Activated CD8-positive, alpha-beta memory T cell treated with anti-CD3 and anti-CD28 coated beads, Interleukin-2, amount 10 ng/mL, durations not matched to agents 7 days and 5 days (primary cell): ENCODE results near the gene RCOR2. TPM values are rescaled to one million over a fixed set of nuclear protein-coding genes. Genes with fewer than 3 reads are reported as not detected.

Source experiments
- ATAC-seq: fragments of 150-1000 bp; cut with Tn5 transposase; one replicate; pipeline ENCODE4 v1.10.0; 2021; ENCODE audit warnings: moderate library complexity
- CTCF ChIA-PET: fragments of 350-600 bp; sonication (Branson Sonifier 250); formaldehyde crosslinking; loops from one replicate; lab custom pipeline; 2021; ENCODE audit warnings: antibody characterized with exemption; lab: Charles Lee
- DNase-seq: peaks from one replicate; pipeline ENCODE4 v3.0.0-alpha.2; 2020
- H3K27ac Mint-ChIP-seq: one replicate; pipeline ENCODE4 v1.8.0; 2021; ENCODE audit warnings: mild to moderate bottlenecking, mixed read lengths
- H3K27me3 Mint-ChIP-seq: one replicate; pipeline ENCODE4 v1.8.0; 2021; ENCODE audit warnings: mixed read lengths
- H3K36me3 Mint-ChIP-seq: one replicate; pipeline ENCODE4 v1.8.0; 2021; ENCODE audit warnings: mild to moderate bottlenecking, mixed read lengths
- H3K4me1 Mint-ChIP-seq: one replicate; pipeline ENCODE4 v1.8.0; 2021; ENCODE audit warnings: mixed read lengths
- H3K4me3 Mint-ChIP-seq: one replicate; pipeline ENCODE4 v1.8.0; 2021; ENCODE audit warnings: mild to moderate bottlenecking, moderate library complexity, mixed read lengths
- H3K9me3 Mint-ChIP-seq: one replicate; pipeline ENCODE4 v1.8.0; 2022; ENCODE audit warnings: low read depth, mixed read lengths
- total RNA-seq, 2 experiments: library from RNA; stranded (reverse); gene quantifications; one replicate each; pipeline ENCODE4 v1.2.3, GENCODE V29; 2021

The RCOR2 gene
- total RNA-seq, 2 experiments from 2014 or later: 0.16 to 0.47 TPM

- Mint-ChIP-seq H3K27me3 (no peaks in the 10 kb centered on the region), H3K4me1 (peaks cover 41% of the 10 kb centered on the region), H3K36me3 (peaks cover 23% of the 10 kb centered on the region), H3K9me3 (no peaks in the 10 kb centered on the region), H3K27ac (peak overlapping the region; percentile 54), H3K4me3 (no peak overlapping the region)
- CTCF ChIA-PET: interaction anchor here (0.6 to 1.2 kb wide), 3 partner anchors 10 to 122 kb away, joined by 3 to 4 read pairs (median 3); no protein-coding TSS in a partner anchor
- DNase-seq (no peak), ATAC-seq (no peak)
Observed at GRCh38 chr11:63877658-63878241, 39.2 kb downstream of the RCOR2 start.

- Mint-ChIP-seq H3K27ac (no peak overlapping the region), H3K9me3 (no peaks in the 10 kb centered on the region), H3K36me3 (peaks cover 23% of the 10 kb centered on the region), H3K4me3 (no peak overlapping the region), H3K4me1 (peaks cover 48% of the 10 kb centered on the region), H3K27me3 (no peaks in the 10 kb centered on the region)
- no peak for DNase-seq
- no peak for ATAC-seq
- CTCF ChIA-PET: interaction anchor here (1.0 to 1.2 kb wide), 3 partner anchors 9 to 39 kb away, joined by 3 to 11 read pairs (median 4); no protein-coding TSS in a partner anchor
Observed at GRCh38 chr11:63876616-63877015, 40.3 kb downstream of the RCOR2 start.

GRCh38 chr11:63875506-63876065 lies 41.4 kb downstream of the RCOR2 start:
- CTCF ChIA-PET: interaction anchor here (1.0 to 1.2 kb wide), 2 partner anchors 38 to 71 kb away, joined by 3 to 11 read pairs; no protein-coding TSS in a partner anchor
- H3K4me1 Mint-ChIP-seq: peaks cover 50% of the 10 kb centered on the region
- peaks cover 20% of the 10 kb centered on the region for H3K36me3 Mint-ChIP-seq
- DNase-seq (no peak), ATAC-seq (no peak)
- no peaks in the 10 kb centered on the region for H3K9me3 Mint-ChIP-seq
- H3K4me3 Mint-ChIP-seq: no peak overlapping the region
- H3K27ac Mint-ChIP-seq: no peak overlapping the region
- H3K27me3 Mint-ChIP-seq: no peaks in the 10 kb centered on the region

- ATAC-seq (no peak), DNase-seq (no peak)
- CTCF ChIA-PET: interaction anchor here (1.0 to 1.5 kb wide), 2 partner anchors 8 to 72 kb away, joined by 3 to 7 read pairs; no protein-coding TSS in a partner anchor
- peaks cover 22% of the 10 kb centered on the region for H3K36me3 Mint-ChIP-seq
- H3K27ac Mint-ChIP-seq: no peak overlapping the region
- H3K4me1 Mint-ChIP-seq: peaks cover 50% of the 10 kb centered on the region
- H3K27me3 Mint-ChIP-seq: no peaks in the 10 kb centered on the region
- H3K9me3 Mint-ChIP-seq: no peaks in the 10 kb centered on the region
- no peak overlapping the region for H3K4me3 Mint-ChIP-seq
Observed at GRCh38 chr11:63874511-63874910, 42.5 kb downstream of the RCOR2 start.

GRCh38 chr11:63873311-63873710 lies 43.7 kb downstream of the RCOR2 start:
- DNase-seq: no peak

GRCh38 chr11:63872800-63873197 lies 44.2 kb downstream of the RCOR2 start:
- no peaks in the 10 kb centered on the region for H3K27me3 Mint-ChIP-seq
- H3K4me1 Mint-ChIP-seq: peaks cover 59% of the 10 kb centered on the region
- H3K36me3 Mint-ChIP-seq: peaks cover 25% of the 10 kb centered on the region
- CTCF ChIA-PET: interaction anchor here (1.1 to 2.3 kb wide), 5 partner anchors 10 to 128 kb away, joined by 3 to 22 read pairs (median 6); partner anchors contain the start of gene MARK2
- no peaks in the 10 kb centered on the region for H3K9me3 Mint-ChIP-seq
- no peak for ATAC-seq
- no peak for DNase-seq
- no peak overlapping the region for H3K4me3 Mint-ChIP-seq
- no peak overlapping the region for H3K27ac Mint-ChIP-seq

More at GRCh38 chr11:63873311-63873710, 43.7 kb downstream of the RCOR2 start:
- CTCF ChIA-PET: interaction anchor here (1.0 to 2.3 kb wide), 4 partner anchors 10 to 127 kb away, joined by 3 to 22 read pairs (median 6); partner anchors contain the start of gene MARK2
- Mint-ChIP-seq H3K27ac (no peak overlapping the region), H3K4me3 (no peak overlapping the region), H3K9me3 (no peaks in the 10 kb centered on the region), H3K27me3 (no peaks in the 10 kb centered on the region), H3K4me1 (peaks cover 57% of the 10 kb centered on the region), H3K36me3 (peaks cover 27% of the 10 kb centered on the region)
- no peak for ATAC-seq

- DNase-seq (peak; percentile 77), ATAC-seq (peak; percentile 74)
- Mint-ChIP-seq H3K4me1 (peaks cover 64% of the 10 kb centered on the region), H3K27me3 (no peaks in the 10 kb centered on the region), H3K27ac (peak overlapping the region; percentile 19), H3K4me3 (no peak overlapping the region), H3K9me3 (no peaks in the 10 kb centered on the region), H3K36me3 (peaks cover 25% of the 10 kb centered on the region)
- CTCF ChIA-PET: interaction anchor here (0.5 to 2.3 kb wide), 8 partner anchors 9 to 43 kb away, joined by 3 to 22 read pairs (median 3); partner anchors contain the start of gene MARK2
Observed at GRCh38 chr11:63871962-63872799, 44.8 kb downstream of the RCOR2 start.

GRCh38 chr11:63870351-63871140 lies 46.4 kb downstream of the RCOR2 start:
- no peaks in the 10 kb centered on the region for H3K27me3 Mint-ChIP-seq
- no peak overlapping the region for H3K27ac Mint-ChIP-seq
- DNase-seq (no peak), ATAC-seq (no peak)
- peaks cover 24% of the 10 kb centered on the region for H3K36me3 Mint-ChIP-seq
- peaks cover 80% of the 10 kb centered on the region for H3K4me1 Mint-ChIP-seq
- CTCF ChIA-PET: interaction anchor here (1.7 to 6.5 kb wide), 3 partner anchors 30 to 76 kb away, joined by 5 to 44 read pairs (median 5); partner anchors contain the start of gene MARK2
- H3K4me3 Mint-ChIP-seq: no peak overlapping the region
- no peaks in the 10 kb centered on the region for H3K9me3 Mint-ChIP-seq

- DNase-seq: peak; percentile 87
- CTCF ChIA-PET: interaction anchor here (1.7 to 6.5 kb wide), 3 partner anchors 29 to 77 kb away, joined by 5 to 44 read pairs (median 5); partner anchors contain the start of gene MARK2
- no peaks in the 10 kb centered on the region for H3K9me3 Mint-ChIP-seq
- peak overlapping the region; percentile 80 for H3K27ac Mint-ChIP-seq
- no peaks in the 10 kb centered on the region for H3K27me3 Mint-ChIP-seq
- H3K4me3 Mint-ChIP-seq: peak overlapping the region; percentile 21
- peaks cover 24% of the 10 kb centered on the region for H3K36me3 Mint-ChIP-seq
- H3K4me1 Mint-ChIP-seq: peaks cover 85% of the 10 kb centered on the region
- ATAC-seq: peak; percentile 66
Observed at GRCh38 chr11:63869683-63870082, 47.3 kb downstream of the RCOR2 start.

GRCh38 chr11:63869171-63869591 lies 47.8 kb downstream of the RCOR2 start:
- Mint-ChIP-seq H3K36me3 (peaks cover 22% of the 10 kb centered on the region), H3K9me3 (no peaks in the 10 kb centered on the region), H3K4me3 (peak overlapping the region; percentile 21), H3K27ac (peak overlapping the region; percentile 80), H3K4me1 (peaks cover 80% of the 10 kb centered on the region), H3K27me3 (no peaks in the 10 kb centered on the region)
- DNase-seq (no peak), ATAC-seq (peak; percentile 9)
- CTCF ChIA-PET: interaction anchor here (0.8 to 6.5 kb wide), 4 partner anchors 18 to 77 kb away, joined by 3 to 44 read pairs (median 5); partner anchors contain the start of gene MARK2

GRCh38 chr11:63868399-63869064 lies 48.4 kb downstream of the RCOR2 start:
- CTCF ChIA-PET: interaction anchor here (0.8 to 6.5 kb wide), 5 partner anchors 10 to 78 kb away, joined by 3 to 44 read pairs (median 5); partner anchors contain the start of gene MARK2
- H3K36me3 Mint-ChIP-seq: peaks cover 20% of the 10 kb centered on the region
- H3K4me3 Mint-ChIP-seq: no peak overlapping the region
- DNase-seq: no peak
- no peak for ATAC-seq
- H3K9me3 Mint-ChIP-seq: no peaks in the 10 kb centered on the region
- no peaks in the 10 kb centered on the region for H3K27me3 Mint-ChIP-seq
- peak overlapping the region; percentile 66 for H3K27ac Mint-ChIP-seq
- peaks cover 78% of the 10 kb centered on the region for H3K4me1 Mint-ChIP-seq
